VCaP (cell line): Measurements from ENCODE around the gene FNBP1L.

Experiments
- H3K27ac ChIP-seq: fragments of 450-650 bp; 2 replicates; pipeline ENCODE4 v1.5.1; 2017
- CTCF ChIP-seq: fragments of 450-650 bp; conservative IDR thresholded peaks from 2 replicates; pipeline ENCODE4 v1.5.1; 2017; ENCODE audit warnings: mild to moderate bottlenecking, moderate library complexity

Gene FNBP1L

DNA sequence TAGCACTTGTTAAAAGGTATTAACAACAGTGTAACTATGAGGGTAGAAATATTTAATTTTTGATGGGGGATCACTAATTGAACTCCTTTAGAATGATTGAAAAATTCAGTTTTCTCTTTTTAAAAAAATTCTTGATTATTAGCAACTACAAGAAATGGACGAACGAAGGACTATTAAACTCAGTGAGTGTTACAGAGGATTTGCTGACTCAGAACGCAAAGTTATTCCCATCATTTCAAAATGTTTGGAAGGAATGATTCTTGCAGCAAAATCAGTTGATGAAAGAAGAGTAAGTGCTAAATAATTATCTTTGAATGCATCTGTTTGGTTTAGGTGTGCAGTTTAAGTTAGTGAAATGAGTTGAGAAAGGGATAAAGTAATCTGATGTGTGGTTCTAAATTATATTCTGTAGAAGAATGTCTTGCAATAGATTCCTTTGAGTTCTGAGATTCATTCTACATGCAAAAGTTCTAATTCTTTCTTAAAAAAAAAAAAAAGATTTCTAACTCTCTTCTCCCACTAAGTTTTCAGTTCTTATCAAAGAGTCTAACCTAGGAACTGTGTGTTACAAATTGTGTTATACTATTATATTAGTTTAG lies 85.0 kb downstream of the FNBP1L start:
- peak overlapping the region; percentile 75; the same call in 1 of the 2 replicates for H3K27ac ChIP-seq
- TF ChIP-seq CTCF: no peak

GRCh38 chr1:93533677-93534076 lies 85.8 kb downstream of the FNBP1L start:
- TF ChIP-seq CTCF: no peak
- H3K27ac ChIP-seq: peak overlapping the region; percentile 18

GRCh38 chr1:93537396-93537795 lies 89.5 kb downstream of the FNBP1L start:
- no peak overlapping the region for H3K27ac ChIP-seq
- no peak for TF ChIP-seq CTCF

DNA sequence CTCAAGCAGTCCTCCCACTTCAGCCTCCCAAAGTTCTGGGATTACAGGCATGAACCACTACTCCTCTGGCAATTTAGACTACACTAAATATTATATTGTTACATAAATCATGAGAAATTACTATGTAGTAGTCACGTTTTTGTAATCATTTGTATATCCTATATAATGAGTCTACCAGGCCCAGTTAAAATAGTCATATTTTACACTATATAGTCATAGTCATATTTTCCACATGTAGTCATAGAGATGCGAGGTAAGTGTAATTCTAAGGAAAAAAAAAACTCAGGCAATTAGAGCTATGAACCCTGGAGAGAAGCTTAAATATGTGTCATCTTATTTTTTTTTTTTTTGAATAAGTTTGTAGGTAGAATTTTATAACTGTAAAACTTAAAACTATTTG lies 90.0 kb downstream of the FNBP1L start:
- no peak overlapping the region for H3K27ac ChIP-seq
- TF ChIP-seq CTCF: no peak

DNA sequence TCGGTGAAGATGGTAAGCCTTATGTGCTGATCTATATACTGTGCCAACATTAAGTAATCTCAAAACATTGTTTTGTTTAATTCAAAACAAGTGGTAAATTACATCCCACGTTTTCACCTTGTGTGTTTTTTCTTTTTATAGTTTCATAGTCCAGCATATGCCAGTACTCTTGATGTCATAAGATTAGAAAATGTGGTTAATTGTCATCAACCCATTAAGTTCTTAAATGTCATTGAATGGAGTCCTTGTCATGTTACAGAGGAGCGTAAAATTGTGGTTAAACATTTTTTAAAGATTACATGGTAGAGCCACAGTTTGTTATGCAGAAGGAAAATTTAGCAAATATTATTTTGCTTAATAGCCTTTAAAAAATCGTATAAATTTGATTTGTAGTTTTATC lies 93.1 kb downstream of the FNBP1L start:
- H3K27ac ChIP-seq: no peak overlapping the region
- TF ChIP-seq CTCF: no peak

DNA sequence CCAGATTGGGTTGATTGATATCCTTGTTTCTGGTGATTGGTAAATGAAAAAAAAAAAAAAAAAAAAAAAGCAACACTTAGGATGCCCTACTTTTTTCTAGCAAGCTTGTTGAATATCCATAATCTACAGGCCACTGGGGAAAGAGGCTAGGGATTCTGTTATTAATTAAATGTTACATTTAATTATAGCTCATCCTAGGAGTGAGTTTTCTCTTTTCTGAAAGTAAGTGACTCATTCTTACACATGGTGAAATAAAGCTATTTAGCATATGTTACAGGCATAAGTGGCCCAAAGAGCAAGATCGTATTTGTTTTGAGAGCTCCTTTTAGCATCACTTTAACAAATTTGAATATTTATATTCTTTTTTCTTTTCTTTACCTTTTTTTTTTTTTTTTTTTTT lies 94.5 kb downstream of the FNBP1L start:
- TF ChIP-seq CTCF: no peak

GRCh38 chr1:93546162-93546863 lies 98.4 kb downstream of the FNBP1L start:
- no peak overlapping the region for H3K27ac ChIP-seq
- no peak for TF ChIP-seq CTCF

More for the DNA sequence above, 94.5 kb downstream of the FNBP1L start:
- H3K27ac ChIP-seq: no peak overlapping the region
